Heart right ventricle (tissue), 16 donors: Measurements from ENCODE around the gene PVALB. TPM values are rescaled to one million over a fixed set of nuclear protein-coding genes. Genes with fewer than 3 reads are reported as not detected.

ENCODE experiments used
- ATAC-seq, 8 donors: fragments of 200-7000 bp; cut with Tn5 transposase; one replicate each; pipeline ENCODE4 v1.9.1; 2020; ENCODE audit warnings: mild to moderate bottlenecking in 8 of 8, moderate library complexity in 8 of 8, moderate number of reproducible peaks in 1 of 8
- DNase-seq, 2 donors: peaks; one replicate each; pipeline ENCODE4 v3.0.0-alpha.2; 2020
- H3K27ac ChIP-seq, 10 donors: fragments of 200-600 bp; sonication (generic) in 2 of 10; one replicate each; pipeline versions ENCODE4 v1.5.0 to v1.8.0; 2020 to 2022; ENCODE audit warnings: mild to moderate bottlenecking in 3 of 10
- H3K27me3 ChIP-seq, 7 donors: fragments of 200-600 bp; one replicate each; pipeline ENCODE4 v1.8.0; 2021 to 2022; ENCODE audit warnings: mild to moderate bottlenecking in 2 of 7
- H3K36me3 ChIP-seq, 9 donors: fragments of 200-600 bp; sonication (generic) in 1 of 9; one replicate each; pipeline versions ENCODE4 v1.5.0 to v1.8.0; 2020 to 2022; ENCODE audit warnings: mild to moderate bottlenecking in 2 of 9
- H3K4me1 ChIP-seq, 9 donors: fragments of 200-600 bp; sonication (generic) in 1 of 9; one replicate each; pipeline versions ENCODE4 v1.5.0 to v1.8.0; 2020 to 2022; ENCODE audit warnings: mild to moderate bottlenecking in 4 of 9
- H3K4me3 ChIP-seq, 10 donors: fragments of 200-600 bp; sonication (generic) in 2 of 10; one replicate each; pipeline versions ENCODE4 v1.5.0 to v1.8.0; 2020 to 2022; ENCODE audit warnings: mild to moderate bottlenecking in 7 of 10, moderate library complexity in 2 of 10
- H3K9me3 ChIP-seq, 11 donors: fragments of 200-600 bp in 10 of 11; sonication (generic) in 2 of 11; one replicate each; pipeline versions ENCODE4 v1.5.0 to v1.8.0; 2013 to 2022; ENCODE audit warnings: mild to moderate bottlenecking in 2 of 11, control low read depth in 1 of 11, moderate library complexity in 1 of 11
- WGBS, 2 donors: extraction: QIAGEN DNeasy Blood & Tissue Kit; methylation state at CpG; one replicate each; pipeline ENCODE4 v1.1.7; 2013; ENCODE audit warnings: inconsistent platforms in 1 of 2; 5-methylcytosine and 5-hydroxymethylcytosine counted together
- intact Hi-C, 10 donors: fragments of 100-400 bp; cut with DNase I; formaldehyde crosslinking; loops; one replicate each; pipeline versions ENCODE4 v1.11.1 to v1.14.2; 2022
- polyA plus RNA-seq, 2 donors: library from polyadenylated mRNA; stranded (reverse); fragments of 200-250 nt; gene quantifications; one replicate each; pipeline ENCODE4 v1.2.3, GENCODE V29; 2013
- total RNA-seq, 10 donors: library from RNA; stranded (reverse); fragmentation: NEBNext Ultra II Directional in 3 of 10; extraction: Animal tissue kit (Norgen Biotek cat#: 25700) in 3 of 10; gene quantifications; one replicate each; pipeline versions ENCODE4 v1.2.1 to v1.2.4, GENCODE V29; 2021 to 2023
- TF ChIP-seq, protein P1 (sequence below), 9 donors: fragments of 200-600 bp; sonication (generic) in 2 of 9; IDR thresholded peaks; one replicate each; pipeline versions ENCODE4 v1.5.0 to v1.8.0; 2021 to 2022; ENCODE audit warnings: antibody characterized with exemption in 9 of 9, mild to moderate bottlenecking in 5 of 9, moderate library complexity in 1 of 9
- donor health status: Arrhythmogenic right ventricular cardiomyopathy.
- donor health status: ischemic (EF 13 %, LVEDD 7.1; RV severe dilation, severe dysfunction).
- donor health status: healthy with polysubstance abuse.
- donor health status: DM: no; HTN: yes; CAD: no.
- donor health status: DM: no; HTN: no; CAD: no.
- donor health status: ischemic (EF 25% LVEDD 6.9; RV normal size, moderate dysfunction).
- donor health status: ischemic (EF 25% LVEDD 5.7; RV mildly dilated, moderate dysfunction).
- donor health status: healthy.
- donor health status: DM: yes; HTN: yes; CAD: no.
- donor health status: Ischemic cardiomyopathy.
- donor health status: ischemic (EF 35%, LVEDD 5.7; RV mildly dilated, moderate dysfunction).
- donor health status: nonischemic (EF 11% LVEDD 7.7; RV severe dilation, severe dysfunction).
- donor health status: DM: yes; HTN: yes; CAD: no.
- donor health status: PGD.
- donor health status: ischemic (EF 29% LVEDD 5.4; RV normal size, mild dysfunction).
- donor health status: nonischemic (EF 23%, LVEDD 6.1; RV moderate dilation, normal function).

The PVALB gene
- total and polyA plus RNA-seq, 12 donors: not detected

- no peaks in the 10 kb centered on the region for H3K36me3 ChIP-seq
- H3K4me1 ChIP-seq: no peaks in the 10 kb centered on the region
- H3K27me3 ChIP-seq: peaks cover 0 to 80% (median 63%) of the 10 kb centered on the region in 7 donors
- no peak overlapping the region for H3K4me3 ChIP-seq
- intact Hi-C loops: no loop called here
- H3K27ac ChIP-seq: no peak overlapping the region
- WGBS, 2 donors: 48 to 51% methylated on average over 7 of the region's 7 CpGs
- no peaks in the 10 kb centered on the region for H3K9me3 ChIP-seq
- TF ChIP-seq, protein P1, sequence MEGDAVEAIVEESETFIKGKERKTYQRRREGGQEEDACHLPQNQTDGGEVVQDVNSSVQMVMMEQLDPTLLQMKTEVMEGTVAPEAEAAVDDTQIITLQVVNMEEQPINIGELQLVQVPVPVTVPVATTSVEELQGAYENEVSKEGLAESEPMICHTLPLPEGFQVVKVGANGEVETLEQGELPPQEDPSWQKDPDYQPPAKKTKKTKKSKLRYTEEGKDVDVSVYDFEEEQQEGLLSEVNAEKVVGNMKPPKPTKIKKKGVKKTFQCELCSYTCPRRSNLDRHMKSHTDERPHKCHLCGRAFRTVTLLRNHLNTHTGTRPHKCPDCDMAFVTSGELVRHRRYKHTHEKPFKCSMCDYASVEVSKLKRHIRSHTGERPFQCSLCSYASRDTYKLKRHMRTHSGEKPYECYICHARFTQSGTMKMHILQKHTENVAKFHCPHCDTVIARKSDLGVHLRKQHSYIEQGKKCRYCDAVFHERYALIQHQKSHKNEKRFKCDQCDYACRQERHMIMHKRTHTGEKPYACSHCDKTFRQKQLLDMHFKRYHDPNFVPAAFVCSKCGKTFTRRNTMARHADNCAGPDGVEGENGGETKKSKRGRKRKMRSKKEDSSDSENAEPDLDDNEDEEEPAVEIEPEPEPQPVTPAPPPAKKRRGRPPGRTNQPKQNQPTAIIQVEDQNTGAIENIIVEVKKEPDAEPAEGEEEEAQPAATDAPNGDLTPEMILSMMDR (IDR thresholded peaks at IDR 0.05): no peak
- ATAC-seq (no peak), DNase-seq (no peak)
These were observed 26.2 kb downstream of the PVALB start for GRCh38 chr22:36790648-36791047.

- H3K36me3 ChIP-seq: no peaks in the 10 kb centered on the region
- no peak overlapping the region for H3K27ac ChIP-seq
- no peak overlapping the region for H3K4me3 ChIP-seq
- intact Hi-C loops: loop anchor here in 3 of 10 donors (10.0 kb wide), 3 partner anchors 187 to 257 kb away; no protein-coding TSS in a partner anchor
- peaks cover 0 to under 1% (median 0%) of the 10 kb centered on the region in 9 donors for H3K4me1 ChIP-seq
- no peak for ATAC-seq
- TF ChIP-seq, protein P1 (IDR thresholded peaks at IDR 0.05): no peak
- no peaks in the 10 kb centered on the region for H3K9me3 ChIP-seq
- WGBS, 2 donors: 70 to 72% methylated on average over 17 of the region's 17 CpGs
- peaks cover 0 to 83% (median 61%) of the 10 kb centered on the region in 7 donors for H3K27me3 ChIP-seq
- DNase-seq: no peak
These were observed 29.4 kb downstream of the PVALB start for GRCh38 chr22:36787204-36787988.

GRCh38 chr22:36783743-36784142 is 33.1 kb downstream of the PVALB start:
- intact Hi-C loops: loop anchor here (2.0 to 10.0 kb wide), 7 partner anchors 73 to 261 kb away; no protein-coding TSS in a partner anchor
- Histone ChIP-seq H3K36me3 (no peaks in the 10 kb centered on the region), H3K4me3 (no peak overlapping the region), H3K27me3 (peaks cover 0 to 49% (median 45%) of the 10 kb centered on the region in 7 donors), H3K4me1 (peaks cover 0 to 9% (median 4%) of the 10 kb centered on the region in 9 donors), H3K27ac (no peak overlapping the region), H3K9me3 (no peaks in the 10 kb centered on the region)
- TF ChIP-seq, protein P1 (IDR thresholded peaks at IDR 0.05): no peak
- WGBS, 2 donors: 77 to 82% methylated on average over 2 of the region's 2 CpGs
- ATAC-seq (no peak), DNase-seq (no peak)

- H3K27ac ChIP-seq: peak overlapping the region in 1 of 10 donors; percentile 23
- ATAC-seq (peak; percentile 73 to 92 (median 90)), DNase-seq (peak; percentile 69 to 80)
- H3K9me3 ChIP-seq: peaks cover 0 to 5% (median 0%) of the 10 kb centered on the region in 11 donors
- 22 to 26% methylated on average over 33 of the region's 33 CpGs for WGBS, 2 donors
- intact Hi-C loops: loop anchor here (1.0 to 10.0 kb wide), 10 partner anchors 74 to 263 kb away; no protein-coding TSS in a partner anchor
- TF ChIP-seq, protein P1 (IDR thresholded peaks at IDR 0.05): peak; percentile 84 to 95 (median 90)
- no peak overlapping the region for H3K4me3 ChIP-seq
- peaks cover 0 to 40% (median 32%) of the 10 kb centered on the region in 7 donors for H3K27me3 ChIP-seq
- no peaks in the 10 kb centered on the region for H3K36me3 ChIP-seq
- H3K4me1 ChIP-seq: peaks cover 0 to 9% (median 4%) of the 10 kb centered on the region in 9 donors
These were observed 34.9 kb downstream of the PVALB start for GRCh38 chr22:36781656-36782627.
